Activated CD4-positive, CD25-positive, alpha-beta regulatory T cell treated with anti-CD3 and anti-CD28 coated beads, Interleukin-2, amount 50 U/mL, for 24 hours (primary cell): ENCODE results near the gene PLEKHA7.

Experiments used
- ATAC-seq, 2 donors: fragments of 150-1000 bp; cut with Tn5 transposase; one replicate each; pipeline ENCODE4 v1.10.0; 2021; ENCODE audit warnings: mild to moderate bottlenecking in 1 of 2, moderate library complexity in 1 of 2

Gene PLEKHA7

DNA sequence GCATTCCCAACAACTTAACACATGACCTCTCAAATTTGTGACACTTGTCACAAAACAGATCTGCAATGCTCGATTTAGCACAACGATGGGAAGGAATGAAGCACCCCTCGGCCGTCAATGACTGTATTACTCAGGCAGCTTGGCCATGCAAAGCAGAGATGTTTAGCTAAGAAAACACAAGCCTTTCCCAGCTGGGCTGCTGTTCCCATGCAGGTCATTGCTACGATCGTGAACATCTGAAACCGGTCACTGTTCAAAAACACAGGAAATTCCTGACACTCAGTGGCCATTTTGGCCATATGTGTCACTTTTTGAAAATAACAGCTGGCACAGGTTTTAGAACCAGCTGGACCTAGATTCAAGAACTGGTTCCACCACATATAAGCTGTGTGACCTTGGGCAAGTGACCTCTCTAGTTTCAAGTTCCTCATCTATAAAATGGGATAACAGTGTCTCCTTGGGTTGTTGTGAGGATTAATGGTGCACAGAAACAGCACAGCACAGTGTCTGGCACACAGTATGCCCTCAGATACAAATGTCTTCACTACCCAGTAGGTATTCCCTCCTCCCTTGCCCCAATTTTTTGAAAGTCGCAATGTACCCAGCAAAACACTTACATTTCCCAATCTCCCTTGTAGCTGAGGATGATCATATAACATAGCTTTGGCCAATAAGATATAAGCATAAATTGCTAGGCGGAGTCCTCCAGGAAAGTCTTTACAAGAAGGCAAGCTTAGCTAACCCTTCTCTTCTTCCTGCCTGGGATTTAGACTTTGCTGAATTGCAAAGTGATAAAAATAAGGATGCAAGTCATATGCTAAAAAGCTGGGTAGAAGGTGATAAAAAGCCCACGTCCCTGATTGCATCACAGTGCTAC is 182.7 kb downstream of the PLEKHA7 start:
- ATAC-seq, result no peak

DNA sequence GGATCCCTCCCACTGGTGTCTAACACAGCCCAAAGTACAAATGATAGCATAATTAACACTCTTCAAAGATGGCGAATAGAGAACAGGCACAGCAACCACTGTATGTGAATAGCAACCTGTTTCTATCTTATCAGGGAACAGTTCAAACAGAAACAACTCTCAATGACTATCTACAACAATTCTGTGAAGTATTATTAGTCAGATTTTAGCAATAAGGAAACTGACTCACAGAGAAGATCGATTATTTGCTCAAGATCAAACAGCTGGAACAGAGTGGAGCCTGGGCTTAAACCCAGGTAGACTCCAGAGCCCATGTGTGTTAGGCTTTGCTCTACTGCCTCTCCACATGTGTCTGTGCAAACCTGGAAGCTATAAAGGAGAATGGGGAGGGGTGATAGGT is 187.1 kb downstream of the PLEKHA7 start:
- ATAC-seq, result peak; percentile 73 to 80

DNA sequence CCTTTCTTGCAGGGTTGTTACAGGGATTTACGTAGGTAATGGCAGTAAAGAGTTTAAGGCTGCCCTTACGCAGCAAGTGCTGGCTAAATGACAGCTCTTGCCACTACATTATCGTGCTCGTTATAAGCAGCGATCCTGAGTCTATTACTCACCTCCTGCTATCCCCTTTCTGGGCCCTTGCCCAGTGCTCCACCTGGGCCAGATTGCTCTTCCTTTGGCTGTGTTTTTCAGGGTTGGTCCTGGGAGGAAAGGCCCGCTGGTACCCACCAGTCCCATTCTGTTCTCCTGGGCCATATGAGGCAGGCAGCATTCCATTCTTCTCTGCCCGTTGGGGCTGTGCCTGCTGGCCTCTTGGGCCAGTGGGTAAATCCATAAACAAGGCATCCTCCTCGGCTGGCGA is 188.2 kb downstream of the PLEKHA7 start:
- no peak for ATAC-seq

DNA sequence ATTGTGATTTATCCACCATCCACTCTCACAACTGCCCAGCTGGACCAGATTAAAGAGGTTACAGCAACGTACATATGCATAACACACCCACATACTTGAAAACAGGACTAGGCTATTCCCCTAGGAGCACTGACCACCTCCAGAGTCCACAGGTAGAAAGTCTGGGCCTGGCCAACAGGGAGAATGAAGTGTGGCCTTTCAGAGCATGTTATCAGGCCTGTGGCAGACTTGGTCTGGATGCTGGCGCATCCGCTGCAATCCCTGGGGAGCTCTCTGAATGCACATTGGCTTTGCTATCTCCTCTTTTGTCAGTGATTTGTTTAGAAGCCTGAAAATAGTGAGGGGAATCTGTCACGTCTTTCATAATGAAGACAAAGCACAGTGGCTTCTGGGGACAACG is 189.1 kb downstream of the PLEKHA7 start:
- ATAC-seq, result no peak

DNA sequence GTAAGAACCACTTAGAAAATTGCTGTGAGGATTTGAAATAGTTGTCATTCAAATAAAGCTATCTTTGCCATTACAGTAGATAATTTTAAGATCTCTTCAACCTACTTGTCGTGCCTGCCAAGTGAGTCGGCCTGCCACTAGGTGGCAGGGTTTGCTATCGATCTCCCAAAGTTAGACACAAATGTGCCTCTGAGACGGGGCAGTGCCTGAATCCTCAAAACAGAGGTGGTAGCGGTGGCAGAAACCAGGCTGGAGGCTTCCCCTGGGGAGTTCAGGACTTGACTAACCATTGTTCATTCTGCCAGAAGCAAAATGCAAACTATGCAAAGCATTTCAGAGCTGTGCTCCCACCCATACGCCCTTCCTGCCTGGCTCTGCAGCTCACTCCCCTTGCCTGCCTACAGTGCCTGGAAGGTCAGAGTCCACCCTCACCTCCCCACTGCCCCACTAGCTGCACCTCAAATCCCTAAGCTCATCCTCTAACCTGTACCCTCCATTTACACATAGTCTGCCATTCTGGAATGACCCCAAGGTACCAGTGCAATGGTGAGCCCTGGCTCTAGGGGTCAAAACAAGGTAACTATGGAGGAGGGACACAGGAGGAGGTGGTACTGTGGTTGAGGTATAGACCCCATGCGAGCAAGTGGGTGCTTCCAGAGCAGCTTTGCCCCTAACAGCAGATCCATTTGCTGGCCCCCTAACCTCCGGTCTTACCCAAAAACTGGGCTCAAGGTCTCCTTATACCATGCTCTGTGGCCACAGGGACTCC is 193.7 kb downstream of the PLEKHA7 start:
- peak; percentile 61 to 66 for ATAC-seq

DNA sequence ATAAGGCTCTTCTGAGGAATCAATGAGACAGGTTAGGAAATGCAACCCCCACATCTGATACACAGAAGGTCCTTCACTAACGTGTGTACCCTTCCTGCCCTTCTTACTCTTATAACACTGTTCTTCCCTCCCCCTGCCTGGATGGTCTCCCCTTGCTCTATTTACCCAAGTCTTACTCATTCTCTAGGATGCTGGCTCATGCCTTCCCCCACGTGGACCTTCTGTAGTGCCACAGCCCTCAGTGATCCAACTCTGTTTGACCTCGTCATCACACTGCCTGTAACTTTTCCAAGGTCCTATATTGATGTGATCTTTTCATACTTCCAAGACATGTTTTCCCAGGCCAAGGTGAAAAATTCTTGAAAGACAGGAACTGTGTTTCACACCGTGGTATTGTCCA is 195.9 kb downstream of the PLEKHA7 start:
- no peak for ATAC-seq

DNA sequence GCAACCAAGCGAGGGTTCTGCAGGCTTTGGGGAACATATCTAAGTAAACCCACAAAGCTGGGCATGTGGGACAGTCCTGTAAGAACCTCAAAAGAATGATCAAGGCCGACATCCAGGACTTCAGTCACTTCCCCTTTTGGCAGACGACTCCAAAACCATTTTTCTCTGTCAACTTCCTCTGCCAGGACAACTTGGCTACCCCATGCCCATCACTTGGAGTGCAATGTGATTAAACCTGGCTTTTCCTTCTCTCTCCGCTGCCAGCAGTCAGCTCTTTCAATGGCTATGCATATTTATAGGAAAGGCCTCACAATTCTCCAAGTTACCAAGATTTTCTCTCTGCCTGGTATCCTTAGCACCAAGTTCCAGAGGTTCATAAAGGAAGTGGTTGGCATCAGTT is 196.9 kb downstream of the PLEKHA7 start:
- no peak for ATAC-seq

DNA sequence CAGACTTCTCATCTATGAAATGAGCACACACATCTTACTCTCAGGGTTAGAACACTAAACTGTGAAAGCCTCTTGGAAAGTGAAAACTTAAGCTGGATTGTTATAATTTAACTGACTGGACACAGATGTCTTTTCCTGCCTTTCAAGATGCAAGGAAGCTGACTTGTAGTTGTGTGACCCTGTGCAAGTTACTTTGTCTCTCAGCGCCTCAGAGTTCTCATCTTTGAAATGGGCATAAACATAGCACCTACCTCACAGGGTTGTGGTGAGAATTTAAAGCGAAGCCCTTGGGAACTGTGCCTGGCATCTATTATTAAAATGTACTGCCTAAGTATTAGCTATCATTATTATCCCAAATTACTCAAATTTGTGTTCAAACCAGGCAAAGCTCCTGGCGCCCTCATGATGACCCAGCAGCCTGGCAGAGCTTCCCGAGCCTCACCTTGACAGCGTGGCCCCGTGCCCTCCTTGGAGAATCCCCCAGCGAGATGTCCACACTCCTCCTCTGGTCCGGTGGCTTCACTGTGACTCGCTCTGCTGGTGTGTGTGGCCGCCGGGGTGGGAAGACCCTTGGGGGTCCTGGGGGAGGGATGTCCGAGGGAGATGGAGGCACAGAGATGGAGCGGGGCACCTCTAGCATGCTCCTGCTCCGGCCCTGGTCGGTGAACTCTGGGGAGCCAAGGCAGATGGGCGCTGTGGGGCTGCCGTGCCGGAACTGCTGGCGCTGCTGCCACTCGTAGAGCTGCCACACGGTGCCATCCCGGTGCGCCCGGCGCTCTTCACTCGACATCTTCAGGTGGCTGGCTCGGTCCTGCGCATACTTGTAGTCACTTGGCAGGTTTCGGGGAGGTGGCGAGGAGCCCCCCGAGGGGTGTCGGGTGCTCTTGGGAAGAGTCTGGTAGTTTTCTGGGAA is 197.6 kb downstream of the PLEKHA7 start:
- no peak for ATAC-seq

DNA sequence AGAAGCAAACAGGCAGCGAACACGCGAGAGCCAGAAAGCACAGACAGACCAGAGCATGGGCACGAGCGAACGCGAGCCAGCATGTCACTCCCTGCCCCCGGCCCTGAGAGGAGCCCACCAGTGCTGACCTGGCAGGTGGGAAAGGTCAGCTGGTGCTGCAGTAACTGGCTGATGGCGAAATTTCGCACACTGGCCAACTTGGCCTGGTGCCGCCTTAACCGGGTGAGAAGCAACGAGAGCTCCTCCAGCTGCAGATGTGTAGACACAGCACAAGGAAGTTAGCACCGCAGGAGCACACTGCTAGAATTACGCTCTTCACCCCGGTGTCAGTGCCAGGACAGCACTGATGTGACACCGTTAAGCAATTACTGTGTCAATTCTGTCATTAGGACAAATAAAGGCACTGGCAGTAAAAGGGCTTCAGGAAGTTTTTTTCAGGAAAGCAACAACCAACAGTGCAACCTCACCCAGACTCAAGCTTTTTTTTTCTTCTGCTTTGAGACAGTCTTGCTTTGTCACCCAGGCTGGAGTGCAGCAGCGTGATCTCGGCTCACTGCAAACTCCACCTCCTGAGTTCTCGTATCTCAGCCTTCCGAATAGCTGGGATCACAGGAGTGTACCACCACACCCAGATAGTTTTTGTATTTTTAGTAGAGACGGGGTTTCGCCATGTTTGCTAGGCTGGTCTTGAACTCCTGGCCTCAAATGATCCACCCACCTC is 199.0 kb downstream of the PLEKHA7 start:
- ATAC-seq, result no peak

DNA sequence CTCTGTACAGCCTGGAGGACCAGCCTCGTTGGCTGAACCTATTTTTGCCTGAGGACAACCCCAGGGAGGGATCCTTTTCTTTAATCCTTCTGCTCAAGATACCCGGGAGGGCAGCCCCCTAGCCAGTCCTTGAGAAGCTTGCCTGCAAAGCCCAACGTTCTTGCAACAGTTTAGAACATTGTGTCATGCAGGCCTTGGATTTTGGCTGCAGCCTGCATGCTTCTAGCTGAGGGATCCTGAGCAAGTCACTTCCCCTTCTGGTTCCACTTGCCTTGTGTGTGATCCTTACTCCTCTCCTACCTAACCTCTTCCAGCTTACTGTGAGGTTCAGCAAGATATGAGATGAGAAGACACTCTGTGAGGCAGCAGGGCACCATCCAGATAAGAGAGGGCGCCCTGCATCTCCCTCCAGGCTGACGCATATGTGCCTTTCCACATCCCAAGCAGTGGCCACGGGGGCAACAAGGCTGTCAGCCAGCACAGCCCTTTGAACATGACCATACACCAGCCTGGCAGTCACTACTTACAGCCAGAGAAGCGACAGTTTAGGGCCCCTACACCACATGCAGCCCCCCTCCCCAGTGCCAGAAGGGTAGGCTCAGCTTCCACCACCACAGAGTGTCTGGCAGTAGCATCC is 199.7 kb downstream of the PLEKHA7 start:
- no peak for ATAC-seq

DNA sequence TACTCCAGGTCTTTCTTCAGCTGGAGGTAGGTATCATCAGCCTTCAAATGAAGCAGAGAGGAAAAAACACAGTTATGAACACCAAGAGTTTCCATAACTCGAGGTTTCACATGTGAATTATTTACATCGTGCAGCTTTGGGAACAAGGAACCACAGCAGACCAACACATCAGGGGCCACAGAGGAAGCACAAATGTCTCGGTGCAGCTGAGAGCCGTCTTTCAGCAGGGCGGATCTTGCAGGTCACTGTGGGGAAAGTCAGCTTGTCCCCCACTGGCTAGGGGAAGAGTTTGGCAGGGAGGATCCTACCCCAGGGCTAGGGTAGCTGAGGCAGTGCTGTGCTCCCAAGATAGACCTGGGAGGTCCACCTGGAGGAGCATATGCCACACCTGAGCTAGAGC is 201.1 kb downstream of the PLEKHA7 start:
- ATAC-seq, result no peak

DNA sequence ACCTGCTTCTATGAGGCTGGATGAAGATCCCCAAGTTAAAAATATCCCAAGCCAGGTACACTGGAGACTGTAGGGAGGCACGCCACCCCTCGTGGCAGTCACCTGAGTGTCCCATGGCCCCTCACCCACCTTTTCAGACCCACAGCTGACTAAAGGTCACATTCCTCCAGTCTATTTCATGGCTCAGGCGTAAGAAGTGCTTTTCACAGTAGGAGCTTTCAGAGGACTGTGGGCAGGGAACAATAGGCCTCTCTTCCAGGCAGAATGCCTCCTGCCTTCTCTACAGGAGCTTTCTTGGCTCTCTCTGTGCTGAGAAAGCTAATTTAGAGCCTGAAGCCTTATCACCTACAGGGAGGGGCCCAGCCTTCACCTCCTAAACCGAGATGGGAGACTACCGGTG is 201.9 kb downstream of the PLEKHA7 start:
- ATAC-seq, result no peak

DNA sequence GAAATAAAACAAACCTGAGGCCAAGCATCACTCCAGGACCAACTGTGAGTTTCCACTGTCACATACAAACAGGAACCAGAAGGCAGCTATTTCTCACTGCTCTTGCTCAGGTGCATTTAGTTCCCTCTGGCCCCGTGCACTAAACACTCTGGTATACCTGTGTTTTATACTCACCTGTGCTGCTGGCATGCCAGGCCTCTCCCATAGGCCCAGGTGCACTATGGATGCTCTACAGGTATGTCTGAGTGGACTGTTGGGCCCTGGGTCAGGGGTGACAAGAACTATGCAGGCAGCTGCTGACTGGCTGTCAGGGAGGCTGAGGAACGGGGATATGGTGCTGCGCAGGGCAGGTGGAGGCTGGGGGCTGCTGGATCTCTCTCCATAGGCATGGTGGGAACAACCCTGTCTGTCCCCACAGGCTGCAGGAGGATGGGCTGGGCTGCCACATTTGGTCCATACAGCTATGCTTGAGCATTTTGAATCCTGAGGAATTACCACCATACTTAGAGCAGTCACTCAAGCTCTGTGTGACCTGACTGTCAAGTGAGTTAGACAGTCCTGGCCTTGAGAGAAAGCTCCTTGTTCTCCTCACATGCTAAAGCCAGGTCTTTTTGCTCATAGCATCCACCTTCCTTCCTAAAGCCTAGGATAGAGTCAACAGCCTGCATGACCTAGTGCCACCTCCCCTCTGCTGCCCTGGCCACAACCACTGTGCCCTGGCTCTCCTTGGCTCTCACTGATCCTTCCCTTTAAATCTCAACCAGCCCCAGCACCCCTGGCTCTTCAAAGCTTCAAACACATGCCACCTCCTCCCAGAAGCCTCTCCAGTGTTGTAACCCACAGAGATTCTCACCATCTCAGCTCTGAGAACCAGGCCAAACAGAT is 202.8 kb downstream of the PLEKHA7 start:
- ATAC-seq, result no peak

DNA sequence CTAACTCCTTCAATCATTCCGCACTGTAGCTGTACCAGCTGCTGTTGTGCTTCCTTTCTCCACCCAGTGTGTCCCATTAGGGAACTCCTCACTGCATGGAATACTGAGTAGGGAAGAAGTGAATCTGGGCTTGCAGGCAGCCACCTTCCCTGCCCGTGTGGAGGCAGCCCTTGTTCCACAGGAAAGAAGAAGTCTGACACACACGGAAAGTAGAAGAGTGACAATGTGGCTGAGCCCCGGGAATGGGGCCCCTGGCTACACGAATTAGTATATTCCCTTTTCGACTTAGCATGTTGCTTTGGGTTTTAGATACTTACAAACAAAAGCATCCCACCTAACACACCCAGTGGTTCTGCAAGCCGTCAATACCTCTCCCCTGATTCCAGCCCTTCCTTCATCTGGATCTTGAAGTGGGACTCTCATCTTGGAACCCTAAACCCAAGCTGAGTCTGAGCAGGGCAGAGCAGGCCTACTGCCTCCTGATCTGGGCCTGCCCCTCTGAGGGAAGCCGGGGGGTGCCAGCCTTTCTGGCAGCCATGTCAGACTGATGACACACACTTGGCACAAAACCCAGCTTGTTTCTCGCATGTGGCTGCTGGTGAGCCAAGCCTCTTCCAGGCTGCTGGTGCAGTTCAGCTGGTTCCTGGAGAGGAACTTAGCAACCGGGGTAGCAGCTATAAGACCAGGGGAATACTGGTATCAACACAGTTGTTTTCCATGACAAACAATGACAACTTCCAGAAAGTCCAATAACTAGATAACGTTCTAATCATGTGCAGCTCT is 204.1 kb downstream of the PLEKHA7 start:
- no peak for ATAC-seq

DNA sequence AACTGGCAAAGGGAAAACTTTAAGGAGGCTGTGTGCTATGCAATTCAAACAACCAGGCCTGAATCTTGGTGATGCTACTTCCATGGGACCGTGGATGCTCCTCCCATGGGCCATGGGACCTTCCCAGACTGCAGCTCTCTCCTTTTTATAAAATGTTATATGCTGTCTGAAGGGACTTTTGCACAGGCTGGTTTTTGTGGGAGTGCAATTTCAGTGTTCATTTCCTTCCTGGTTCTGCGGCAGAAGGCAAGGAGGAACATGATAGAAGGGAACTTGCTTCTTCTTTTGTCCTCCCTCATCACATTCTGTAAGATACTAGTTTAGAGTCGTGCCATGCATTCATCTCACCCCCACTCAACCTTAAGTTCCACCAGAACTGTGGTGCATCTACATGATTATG is 206.9 kb downstream of the PLEKHA7 start:
- no peak for ATAC-seq

DNA sequence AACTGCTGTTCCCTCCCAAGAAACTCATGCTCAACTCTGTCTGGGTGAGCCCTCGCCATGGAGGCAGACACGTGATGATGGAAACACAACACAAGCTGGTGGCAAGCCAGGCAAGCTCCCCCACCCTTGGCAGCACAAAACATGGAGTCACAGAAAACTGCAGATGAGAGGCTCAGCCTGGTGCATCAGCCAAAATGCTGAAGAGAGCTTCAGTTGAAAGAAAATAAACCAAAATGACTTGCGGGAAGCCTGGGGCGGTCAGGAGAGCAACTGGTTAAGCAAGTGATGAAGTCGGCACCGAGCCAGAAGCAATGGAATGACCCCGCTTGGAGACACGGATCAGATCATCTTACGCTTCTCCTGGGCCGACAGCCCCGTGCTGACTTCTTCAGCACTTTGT is 207.4 kb downstream of the PLEKHA7 start:
- ATAC-seq, result no peak

DNA sequence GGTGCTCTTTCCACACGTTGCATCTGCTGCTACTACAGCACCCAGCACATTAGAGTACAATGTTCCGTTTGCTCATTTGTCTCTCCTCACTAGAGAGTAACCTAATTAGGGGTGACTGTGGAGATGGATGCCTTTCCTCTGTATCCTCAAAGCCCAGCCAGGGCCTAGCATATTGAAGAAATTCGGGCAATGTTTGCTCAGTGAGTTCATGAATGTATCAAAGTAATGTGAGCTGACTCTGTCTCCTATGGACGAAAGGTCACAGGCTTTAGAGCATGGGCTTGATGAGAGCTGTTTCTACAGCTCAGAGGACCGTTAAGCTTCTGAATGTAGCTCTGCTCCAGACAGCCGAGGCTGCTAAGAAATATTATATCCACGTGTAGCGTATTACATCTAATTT is 208.3 kb downstream of the PLEKHA7 start:
- ATAC-seq, result no peak

DNA sequence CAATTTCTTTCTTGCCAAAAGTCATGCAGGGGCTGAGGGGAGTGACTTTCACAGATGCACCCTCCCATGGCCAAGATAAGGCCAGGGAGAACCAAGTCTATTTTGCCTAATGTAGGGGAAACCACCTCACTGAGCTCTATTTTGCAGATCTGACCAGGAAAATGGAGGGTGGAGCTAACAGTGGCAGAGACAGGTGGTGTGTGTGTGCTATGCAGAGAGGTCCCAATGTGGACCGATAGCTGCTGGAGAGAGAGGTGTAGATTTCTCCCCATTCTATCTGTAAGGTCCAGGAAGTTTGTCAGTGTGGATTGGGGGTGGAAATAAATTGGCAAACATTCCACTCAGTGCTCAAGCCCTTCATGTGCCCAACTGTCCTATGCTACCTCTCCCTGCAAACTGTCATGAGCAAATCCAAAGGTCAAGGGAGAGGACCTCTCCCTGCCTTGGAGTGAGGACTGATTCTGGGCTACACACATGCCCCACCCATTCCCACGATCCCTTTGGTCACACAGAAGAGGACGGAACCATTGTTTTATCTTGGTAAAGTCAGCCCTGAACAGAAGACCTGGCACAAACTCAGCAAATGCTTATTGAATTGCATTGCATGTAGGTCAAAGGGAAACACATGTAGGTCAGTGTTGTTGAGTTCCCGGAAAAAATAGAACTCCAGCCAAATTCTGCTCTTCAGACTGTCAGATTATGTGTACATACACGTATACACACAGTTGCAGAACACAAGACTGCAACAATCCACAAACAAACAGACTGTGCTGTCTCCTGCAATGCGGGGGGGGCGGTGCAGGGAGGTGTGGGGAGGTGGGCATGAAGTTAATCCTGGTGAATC is 209.9 kb downstream of the PLEKHA7 start:
- no peak for ATAC-seq
